Hematopoietic multipotent progenitor cell treated with erythropoietin and hydrocortisone succinate and interleukin-3 and kit ligand, for 15 days (in vitro differentiated cells): ENCODE data around the gene TRIM26.
A peak's percentile ranks its signal among the peaks of the same experiment; 100 is the strongest.
"Not testable (repeated sequence)": the region's sequence is repeated elsewhere in the genome, so short reads cannot be mapped to it uniquely, and the experiment has no call there.

Experiments
- DNase-seq: peaks from one replicate; pipeline ENCODE4 v3.0.0-alpha.2; 2015; ENCODE audit warnings: low spot score

TRIM26 gene

GRCh38 chr6:30171677-30172471 lies 41.3 kb downstream of the TRIM26 start:
- peak; percentile 52 for DNase-seq

GRCh38 chr6:30169658-30170614 lies 43.3 kb downstream of the TRIM26 start:
- peak; percentile 84 for DNase-seq

- DNase-seq = peak; percentile 72
Observed at GRCh38 chr6:30168741-30169140, 44.5 kb downstream of the TRIM26 start.

- DNase-seq = no peak
Observed at GRCh38 chr6:30167101-30167500, 46.1 kb downstream of the TRIM26 start.

- DNase-seq = not testable (repeated sequence)
Observed at GRCh38 chr6:30165238-30165637, 48.0 kb downstream of the TRIM26 start.

GRCh38 chr6:30164714-30165113 lies 48.5 kb downstream of the TRIM26 start:
- DNase-seq = no peak

- DNase-seq = peak; percentile 43
Observed at GRCh38 chr6:30163918-30164654, 49.1 kb downstream of the TRIM26 start.

- peak; percentile 27 for DNase-seq
Observed at GRCh38 chr6:30163090-30163917, 49.9 kb downstream of the TRIM26 start, which contains the start of gene TRIM15. TSS of gene TRIM15 (plus strand) at chr6:30163546. CDS start at chr6:30163685, 139 bp downstream.

GRCh38 chr6:30162265-30163089 lies 50.7 kb downstream of the TRIM26 start:
- peak; percentile 34 for DNase-seq

GRCh38 chr6:30160785-30161531 lies 52.2 kb downstream of the TRIM26 start, which contains the start of gene TRIM10:
TSS of gene TRIM10 (minus strand) at chr6:30161211. CDS start at chr6:30160858, 353 bp downstream.
- peak; percentile 95 for DNase-seq

- peak; percentile 63 for DNase-seq
Observed at GRCh38 chr6:30160008-30160784, 53.0 kb downstream of the TRIM26 start.

GRCh38 chr6:30158475-30159040 lies 54.6 kb downstream of the TRIM26 start:
- peak; percentile 71 for DNase-seq

GRCh38 chr6:30157999-30158398 lies 55.2 kb downstream of the TRIM26 start:
- DNase-seq = peak; percentile 31

GRCh38 chr6:30157581-30157980 lies 55.6 kb downstream of the TRIM26 start:
- DNase-seq = peak; percentile 54

- DNase-seq = no peak
Observed at GRCh38 chr6:30156774-30157173, 56.4 kb downstream of the TRIM26 start.

- DNase-seq = peak; percentile 58
Observed at GRCh38 chr6:30156262-30156599, 57.0 kb downstream of the TRIM26 start.

- DNase-seq = no peak
Observed at GRCh38 chr6:30155520-30156261, 57.5 kb downstream of the TRIM26 start.
